Neuronal stem cell (in vitro differentiated cells): ENCODE measurements around the gene NMNAT3. TPM values are rescaled to one million over a fixed set of nuclear protein-coding genes. Genes with fewer than 3 reads are reported as not detected.

Source experiments
- DNase-seq: peaks from one replicate; pipeline ENCODE4 v3.0.0-alpha.2; 2013; ENCODE audit warnings: low spot score
- H2AFZ ChIP-seq: one replicate; pipeline ENCODE4 v1.6.1; 2013; ENCODE audit warnings: mild to moderate bottlenecking, low read length, inconsistent platforms
- H2AK5ac ChIP-seq: 2 replicates; pipeline ENCODE4 v1.6.1; 2013; ENCODE audit warnings: low read depth, mild to moderate bottlenecking, inconsistent platforms, low read length, moderate library complexity, mixed read lengths
- H2BK120ac ChIP-seq: 2 replicates; pipeline ENCODE4 v1.6.1; 2013; ENCODE audit warnings: low read depth, mild to moderate bottlenecking, inconsistent platforms, low read length, moderate library complexity, mixed read lengths
- H2BK12ac ChIP-seq: one replicate; pipeline ENCODE4 v1.6.1; 2013; ENCODE audit warnings: low read length, inconsistent platforms
- H2BK15ac ChIP-seq: 2 replicates; pipeline ENCODE4 v1.6.1; 2013; ENCODE audit warnings: mild to moderate bottlenecking, low read length, inconsistent platforms, mixed read lengths
- H2BK5ac ChIP-seq: one replicate; pipeline ENCODE4 v1.6.1; 2013; ENCODE audit warnings: inconsistent platforms, mild to moderate bottlenecking, low read length, moderate library complexity
- H3K14ac ChIP-seq: one replicate; pipeline ENCODE4 v1.6.1; 2013; ENCODE audit warnings: low read length, inconsistent platforms
- H3K18ac ChIP-seq: 2 replicates; pipeline ENCODE4 v1.6.1; 2013; ENCODE audit warnings: low read length, inconsistent platforms
- H3K23ac ChIP-seq: 2 replicates; pipeline ENCODE4 v1.6.1; 2013; ENCODE audit warnings: low read depth, mild to moderate bottlenecking, mixed read lengths, low read length, inconsistent platforms; ENCODE audit not compliant: poor library complexity
- H3K27ac ChIP-seq: replicated peaks from 3 replicates; pipeline ENCODE4 v1.5.1; 2013; ENCODE audit warnings: low read length, inconsistent platforms
- H3K27me3 ChIP-seq, 3 experiments: 2 replicates each; pipeline ENCODE4 v1.6.1; 2013; ENCODE audit warnings: low read length in 3 of 3, mild to moderate bottlenecking in 2 of 3, inconsistent platforms in 1 of 3, low read depth in 1 of 3, mixed read lengths in 1 of 3, moderate library complexity in 1 of 3; ENCODE audit not compliant: control insufficient read depth in 3 of 3, insufficient read depth in 3 of 3
- H3K36me3 ChIP-seq, 2 donors: replicated peaks in 1 of 2; 2 replicates each; pipeline ENCODE4 v1.6.1; 2013; ENCODE audit warnings: low read length in 2 of 2; ENCODE audit not compliant: control insufficient read depth in 2 of 2, insufficient read depth in 2 of 2
- H3K4ac ChIP-seq: 2 replicates; pipeline ENCODE4 v1.6.1; 2013; ENCODE audit warnings: inconsistent platforms, mild to moderate bottlenecking, low read length, moderate library complexity
- H3K4me1 ChIP-seq, 2 donors: 1 replicate in 1 of 2; 2 replicates in 1 of 2; pipeline ENCODE4 v1.6.1; 2013; ENCODE audit warnings: low read length in 2 of 2, low read depth in 1 of 2; ENCODE audit not compliant: control insufficient read depth in 2 of 2, insufficient read depth in 1 of 2
- H3K4me2 ChIP-seq: one replicate; pipeline ENCODE4 v1.6.1; 2013; ENCODE audit warnings: mild to moderate bottlenecking, low read length, inconsistent platforms; ENCODE audit not compliant: insufficient read depth, poor library complexity, severe bottlenecking
- H3K4me3 ChIP-seq, 2 donors: 2 replicates each; pipeline ENCODE4 v1.5.1; 2013; ENCODE audit warnings: low read length in 2 of 2, mild to moderate bottlenecking in 2 of 2, inconsistent platforms in 1 of 2, moderate library complexity in 1 of 2
- H3K79me1 ChIP-seq: one replicate; pipeline ENCODE4 v1.6.1; 2013; ENCODE audit warnings: low read depth, mild to moderate bottlenecking, inconsistent platforms, low read length, moderate library complexity
- H3K9ac ChIP-seq: one replicate; pipeline ENCODE4 v1.6.1; 2013; ENCODE audit warnings: mild to moderate bottlenecking, low read depth, low read length, inconsistent platforms; ENCODE audit not compliant: poor library complexity
- H3K9me3 ChIP-seq, 2 donors: replicated peaks in 1 of 2; 2 replicates each; pipeline versions ENCODE3 to v1.6.1; 2013; ENCODE audit warnings: low read length in 2 of 2, mild to moderate bottlenecking in 2 of 2, inconsistent platforms in 1 of 2, low read depth in 1 of 2, mixed read lengths in 1 of 2, moderate library complexity in 1 of 2; ENCODE audit not compliant: control insufficient read depth in 2 of 2, insufficient read depth in 1 of 2
- H4K8ac ChIP-seq: one replicate; pipeline ENCODE4 v1.6.1; 2013; ENCODE audit warnings: low read depth, mild to moderate bottlenecking, inconsistent platforms, low read length, moderate library complexity
- H4K91ac ChIP-seq: one replicate; pipeline ENCODE4 v1.6.1; 2013; ENCODE audit warnings: low read length, low read depth, mild to moderate bottlenecking, inconsistent platforms; ENCODE audit not compliant: poor library complexity
- WGBS, 2 donors: extraction: QIAGEN DNeasy Blood & Tissue Kit; methylation state at CpG; one replicate each; pipeline ENCODE4 v1.1.7; 2013; ENCODE audit warnings: missing lambda C conversion rate in 2 of 2, mixed read lengths in 1 of 2; ENCODE audit not compliant: insufficient read length in 2 of 2, insufficient replicate concordance in 1 of 2; ENCODE audit errors: extremely low coverage in 2 of 2; 5-methylcytosine and 5-hydroxymethylcytosine counted together
- polyA plus RNA-seq, 2 experiments: library from polyadenylated mRNA; stranded (reverse); fragments of 200-250 nt; gene quantifications; one replicate each; pipeline ENCODE4 v1.2.3, GENCODE V29; 2013

The NMNAT3 gene
- 0.20 TPM for polyA plus RNA-seq (2013, experiment 1 of 2)
- 0.24 TPM for polyA plus RNA-seq (2013, experiment 2 of 2)

DNA sequence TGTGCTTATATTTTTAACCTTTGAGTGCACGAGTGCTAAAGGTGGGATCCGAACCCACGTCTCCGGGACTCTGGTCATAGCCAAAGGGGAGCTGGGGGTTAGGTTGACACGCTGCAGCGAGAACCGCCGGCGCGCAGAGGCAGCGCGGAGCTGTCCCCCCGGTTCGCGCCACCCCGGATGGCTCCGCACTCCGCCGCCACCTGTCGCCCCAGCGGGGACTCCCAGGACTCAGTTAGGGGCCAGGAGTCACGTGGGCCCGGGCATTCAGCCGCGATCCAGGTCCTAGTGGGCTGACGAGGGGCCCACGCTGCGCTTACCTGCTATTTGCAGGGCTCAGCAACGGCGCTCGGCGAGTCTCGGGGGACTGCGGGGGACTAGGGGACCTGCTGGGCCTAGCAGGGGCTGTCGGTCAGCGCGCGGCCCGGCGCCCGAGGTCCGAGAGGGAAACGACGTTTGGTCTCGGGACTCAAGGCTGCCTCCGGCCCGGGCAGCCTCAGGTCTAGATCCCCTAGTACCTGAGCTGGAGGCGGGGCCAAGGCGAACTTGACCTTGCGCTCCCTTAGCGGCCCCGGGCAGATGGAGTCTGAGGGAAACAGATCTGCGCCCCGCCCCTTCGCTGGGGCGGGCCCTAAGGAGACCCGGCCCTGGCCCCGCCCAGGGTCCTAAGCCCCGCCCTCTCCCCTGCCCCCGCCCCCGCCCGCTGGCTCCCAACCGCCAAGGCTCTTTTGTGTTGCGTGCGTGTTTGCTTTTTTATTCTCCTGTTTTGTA, at the start of gene NMNAT3:
Gene NMNAT3 (minus strand): TSS at position 585 of the 768 bp plus-strand sequence. CDS start 50,248 bp downstream, outside the sequence.
- H3K27ac ChIP-seq = no peak within 1 kb of the TSS
- peak within 1 kb of the TSS; percentile 97 for H3K4me2 ChIP-seq
- H3K9ac ChIP-seq = peak within 1 kb of the TSS; percentile 63
- peak within 1 kb of the TSS; percentile 87 for H3K23ac ChIP-seq
- no peak within 1 kb of the TSS for H2BK15ac ChIP-seq
- DNase-seq = peak; percentile 75
- H4K8ac ChIP-seq = no peak within 1 kb of the TSS
- peak within 1 kb of the TSS; percentile 85 for H2AFZ ChIP-seq
- WGBS, 2 donors = no CpG with 5 or more reads among the region's 65 CpGs
- H3K27me3 ChIP-seq = peaks cover 6 to 46% (median 19%) of the 10 kb centered on the region in 3 experiments
- H3K18ac ChIP-seq = peak within 1 kb of the TSS; percentile 35
- peaks cover 2 to 6% of the 10 kb centered on the region in 2 donors for H3K4me1 ChIP-seq
- no peak within 1 kb of the TSS for H3K14ac ChIP-seq
- H2BK12ac ChIP-seq = no peak within 1 kb of the TSS
- H2BK5ac ChIP-seq = no peak within 1 kb of the TSS
- H4K91ac ChIP-seq = no peak within 1 kb of the TSS
- no peak within 1 kb of the TSS for H2BK120ac ChIP-seq
- no peak within 1 kb of the TSS for H3K4ac ChIP-seq
- H2AK5ac ChIP-seq = no peak within 1 kb of the TSS
- H3K9me3 ChIP-seq = no peaks in the 10 kb centered on the region
- no peaks in the 10 kb centered on the region for H3K79me1 ChIP-seq
- no peaks in the 10 kb centered on the region for H3K36me3 ChIP-seq
- peak within 1 kb of the TSS in 1 of 2 donors; percentile 85 for H3K4me3 ChIP-seq

DNA sequence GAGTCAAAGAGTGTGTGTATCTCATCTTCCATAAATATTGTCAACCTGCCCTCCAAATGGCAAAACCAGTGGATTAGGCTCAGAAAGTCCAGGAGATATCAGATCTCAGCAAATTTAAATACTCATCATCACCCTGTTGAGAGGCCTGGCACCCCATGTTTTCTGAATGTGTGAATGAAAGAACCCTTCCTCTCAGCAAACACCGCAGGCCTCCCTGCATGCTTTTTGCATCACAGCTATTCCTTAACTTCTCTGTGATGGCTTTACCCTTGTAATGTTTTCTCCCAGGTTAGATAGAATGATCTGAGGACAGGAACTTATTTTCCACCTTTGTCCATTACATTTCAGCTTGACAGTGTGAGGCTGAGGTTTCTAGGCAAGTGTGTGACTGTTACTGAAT, 43.6 kb upstream of the NMNAT3 start:
- H3K79me1 ChIP-seq = no peaks in the 10 kb centered on the region
- H2BK5ac ChIP-seq = no peak overlapping the region
- no peaks in the 10 kb centered on the region for H3K27me3 ChIP-seq
- no peak for DNase-seq
- no CpG with 5 or more reads among the region's 1 CpG for WGBS, 2 donors
- H3K27ac ChIP-seq = no peak overlapping the region
- no peak overlapping the region for H3K9ac ChIP-seq
- no peak overlapping the region for H2AFZ ChIP-seq
- H2AK5ac ChIP-seq = no peak overlapping the region
- no peaks in the 10 kb centered on the region for H3K4me1 ChIP-seq
- no peak overlapping the region for H3K4ac ChIP-seq
- no peak overlapping the region for H3K14ac ChIP-seq
- H3K4me2 ChIP-seq = no peak overlapping the region
- H3K23ac ChIP-seq = no peak overlapping the region
- no peaks in the 10 kb centered on the region for H3K9me3 ChIP-seq
- no peaks in the 10 kb centered on the region for H3K36me3 ChIP-seq
- H4K8ac ChIP-seq = no peak overlapping the region
- H3K18ac ChIP-seq = no peak overlapping the region
- no peak overlapping the region for H4K91ac ChIP-seq
- no peak overlapping the region for H2BK12ac ChIP-seq
- no peak overlapping the region for H2BK120ac ChIP-seq
- no peak overlapping the region for H3K4me3 ChIP-seq
- no peak overlapping the region for H2BK15ac ChIP-seq

DNA sequence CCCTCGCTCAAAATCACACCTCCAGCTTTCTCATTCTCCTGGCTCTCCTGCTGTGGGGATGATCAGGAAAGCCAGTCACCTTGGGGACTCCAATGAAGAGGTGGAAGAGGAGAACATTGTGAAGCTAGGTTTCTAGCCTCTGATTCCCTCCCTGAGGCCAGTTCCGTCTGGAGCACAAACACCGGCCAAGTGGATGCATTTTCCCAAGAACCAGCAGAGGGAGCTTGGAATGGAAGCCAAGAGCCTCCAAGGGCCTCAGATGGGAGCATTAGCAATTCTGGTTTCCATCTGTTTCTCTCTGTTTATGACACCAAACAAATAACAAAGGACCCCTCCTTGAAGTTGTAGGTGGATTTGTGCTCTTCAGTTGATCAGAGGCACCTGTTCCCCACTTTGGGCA, 40.6 kb upstream of the NMNAT3 start:
- Histone ChIP-seq H2AFZ (no peak overlapping the region), H3K79me1 (no peaks in the 10 kb centered on the region), H3K4me2 (no peak overlapping the region), H3K9me3 (no peaks in the 10 kb centered on the region), H2BK12ac (no peak overlapping the region), H3K27ac (no peak overlapping the region), H2AK5ac (no peak overlapping the region), H4K8ac (no peak overlapping the region), H4K91ac (no peak overlapping the region), H2BK15ac (no peak overlapping the region), H3K4me3 (no peak overlapping the region), H3K23ac (no peak overlapping the region), H3K27me3 (no peaks in the 10 kb centered on the region), H3K9ac (no peak overlapping the region), H3K4me1 (no peaks in the 10 kb centered on the region), H2BK120ac (no peak overlapping the region), H3K14ac (no peak overlapping the region), H2BK5ac (no peak overlapping the region), H3K18ac (no peak overlapping the region), H3K36me3 (no peaks in the 10 kb centered on the region), H3K4ac (no peak overlapping the region)
- DNase-seq = peak; percentile 36
- WGBS, 2 donors = no CpG with 5 or more reads among the region's 3 CpGs

- Histone ChIP-seq H3K36me3 (no peaks in the 10 kb centered on the region), H3K9me3 (no peaks in the 10 kb centered on the region), H2BK12ac (no peak overlapping the region), H3K4ac (no peak overlapping the region), H3K27me3 (no peaks in the 10 kb centered on the region), H3K27ac (no peak overlapping the region), H3K23ac (no peak overlapping the region), H2BK5ac (no peak overlapping the region), H3K4me1 (no peaks in the 10 kb centered on the region), H2AK5ac (no peak overlapping the region), H3K4me2 (no peak overlapping the region), H3K18ac (no peak overlapping the region), H3K14ac (no peak overlapping the region), H2AFZ (no peak overlapping the region), H2BK120ac (no peak overlapping the region), H3K79me1 (no peaks in the 10 kb centered on the region), H3K4me3 (no peak overlapping the region), H3K9ac (no peak overlapping the region), H4K91ac (no peak overlapping the region), H4K8ac (no peak overlapping the region), H2BK15ac (no peak overlapping the region)
- no peak for DNase-seq
- WGBS, 2 donors = no CpG with 5 or more reads among the region's 3 CpGs
Measured at GRCh38 chr3:139716908-139717485, 39.2 kb upstream of the NMNAT3 start.
